VCaP (cell line): Measurements from ENCODE around the gene TOM1L2.
"Not testable (repeated sequence)": the region's sequence is repeated elsewhere in the genome, so short reads cannot be mapped to it uniquely, and the experiment has no call there.

Experiments used
- H3K27ac ChIP-seq: fragments of 450-650 bp; 2 replicates; pipeline ENCODE4 v1.5.1; 2017
- TF ChIP-seq, protein P1 (sequence below): fragments of 450-650 bp; conservative IDR thresholded peaks from 2 replicates; pipeline ENCODE4 v1.5.1; 2017; ENCODE audit warnings: mild to moderate bottlenecking, moderate library complexity

TOM1L2 gene

DNA sequence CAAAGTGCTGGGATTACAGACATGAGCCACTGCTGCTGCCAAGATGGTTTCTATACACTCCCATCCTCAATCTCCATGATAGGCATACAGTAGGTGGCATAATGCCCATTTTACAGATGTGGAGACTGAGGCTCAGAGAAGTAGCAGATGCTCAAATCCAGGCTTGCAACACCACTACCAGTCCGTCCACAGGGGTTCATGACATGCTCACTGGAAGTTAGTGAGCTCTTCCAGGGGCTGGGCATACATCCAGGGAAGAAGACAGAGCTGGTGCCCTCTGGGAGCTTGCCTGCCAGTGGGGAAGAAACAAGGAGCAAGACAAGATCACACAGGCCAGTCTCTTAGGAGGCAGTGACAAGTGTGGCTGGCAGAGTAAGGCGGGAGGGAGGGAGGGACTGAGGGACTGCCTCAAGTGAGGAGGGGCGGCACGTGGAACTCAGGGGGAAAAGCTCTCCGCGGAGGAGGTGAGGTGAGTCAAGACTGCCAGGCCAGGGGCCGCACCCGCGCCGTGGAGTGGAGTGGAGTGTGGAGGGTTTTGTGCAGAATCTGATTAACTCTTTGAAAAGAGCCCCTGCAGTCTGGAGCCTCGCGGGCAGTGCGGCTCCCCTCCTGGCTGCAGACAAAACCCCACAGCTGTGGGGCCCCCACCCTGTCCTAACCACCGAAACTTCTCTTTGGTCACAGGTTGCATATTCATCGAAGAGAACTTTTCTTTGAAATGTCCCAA lies 163.3 kb downstream of the TOM1L2 start:
- H3K27ac ChIP-seq, result no peak overlapping the region
- TF ChIP-seq, protein P1, sequence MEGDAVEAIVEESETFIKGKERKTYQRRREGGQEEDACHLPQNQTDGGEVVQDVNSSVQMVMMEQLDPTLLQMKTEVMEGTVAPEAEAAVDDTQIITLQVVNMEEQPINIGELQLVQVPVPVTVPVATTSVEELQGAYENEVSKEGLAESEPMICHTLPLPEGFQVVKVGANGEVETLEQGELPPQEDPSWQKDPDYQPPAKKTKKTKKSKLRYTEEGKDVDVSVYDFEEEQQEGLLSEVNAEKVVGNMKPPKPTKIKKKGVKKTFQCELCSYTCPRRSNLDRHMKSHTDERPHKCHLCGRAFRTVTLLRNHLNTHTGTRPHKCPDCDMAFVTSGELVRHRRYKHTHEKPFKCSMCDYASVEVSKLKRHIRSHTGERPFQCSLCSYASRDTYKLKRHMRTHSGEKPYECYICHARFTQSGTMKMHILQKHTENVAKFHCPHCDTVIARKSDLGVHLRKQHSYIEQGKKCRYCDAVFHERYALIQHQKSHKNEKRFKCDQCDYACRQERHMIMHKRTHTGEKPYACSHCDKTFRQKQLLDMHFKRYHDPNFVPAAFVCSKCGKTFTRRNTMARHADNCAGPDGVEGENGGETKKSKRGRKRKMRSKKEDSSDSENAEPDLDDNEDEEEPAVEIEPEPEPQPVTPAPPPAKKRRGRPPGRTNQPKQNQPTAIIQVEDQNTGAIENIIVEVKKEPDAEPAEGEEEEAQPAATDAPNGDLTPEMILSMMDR, result no peak

- not testable (repeated sequence) for H3K27ac ChIP-seq
These were observed 164.0 kb downstream of the TOM1L2 start for GRCh38 chr17:17808200-17808599.

DNA sequence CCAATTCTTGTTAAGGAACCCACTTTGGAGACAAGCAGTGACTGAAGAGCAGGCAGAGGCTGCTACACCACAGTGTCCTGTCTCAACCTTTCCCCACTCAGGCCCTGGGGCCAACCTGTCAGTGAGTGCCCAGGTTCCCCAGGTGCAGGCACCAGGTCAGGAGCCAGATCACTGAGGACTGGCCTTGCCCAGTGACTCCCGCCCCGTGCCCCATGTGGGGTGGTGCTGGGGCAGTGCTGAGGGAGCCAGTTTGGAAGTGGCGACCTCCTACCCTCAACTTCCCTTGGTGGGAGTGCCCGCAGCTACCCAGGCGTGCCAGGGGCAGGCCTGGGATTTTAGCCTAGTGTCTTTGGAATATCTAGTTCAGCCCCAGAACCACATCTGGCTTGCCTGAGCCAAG lies 164.8 kb downstream of the TOM1L2 start:
- TF ChIP-seq, protein P1, result no peak
- H3K27ac ChIP-seq, result no peak overlapping the region

GRCh38 chr17:17806611-17807274 lies 165.5 kb downstream of the TOM1L2 start:
- H3K27ac ChIP-seq, result no peak overlapping the region
- TF ChIP-seq, protein P1, result no peak

DNA sequence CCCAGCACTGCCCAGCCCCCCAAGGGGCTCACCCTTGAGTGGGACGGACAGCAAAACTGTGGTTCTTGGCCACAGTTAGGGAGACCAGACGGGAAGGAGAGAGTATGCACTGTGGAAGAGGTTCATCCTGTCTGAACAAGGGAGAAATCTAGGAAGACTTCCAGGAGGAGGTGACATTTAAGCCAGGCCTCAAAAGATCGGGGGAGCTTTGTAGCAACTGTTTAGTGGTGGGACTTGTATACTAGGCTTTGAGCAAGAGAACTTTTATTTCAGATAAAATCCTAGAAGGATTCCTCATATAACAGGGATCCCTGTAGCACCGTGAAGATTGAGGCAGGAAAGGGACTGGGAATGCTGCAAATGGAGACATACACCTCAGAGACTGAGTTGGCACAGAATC lies 166.2 kb downstream of the TOM1L2 start:
- TF ChIP-seq, protein P1, result no peak
- no peak overlapping the region for H3K27ac ChIP-seq

- no peak overlapping the region for H3K27ac ChIP-seq
- TF ChIP-seq, protein P1, result no peak
These were observed 166.6 kb downstream of the TOM1L2 start for GRCh38 chr17:17805575-17805974.

DNA sequence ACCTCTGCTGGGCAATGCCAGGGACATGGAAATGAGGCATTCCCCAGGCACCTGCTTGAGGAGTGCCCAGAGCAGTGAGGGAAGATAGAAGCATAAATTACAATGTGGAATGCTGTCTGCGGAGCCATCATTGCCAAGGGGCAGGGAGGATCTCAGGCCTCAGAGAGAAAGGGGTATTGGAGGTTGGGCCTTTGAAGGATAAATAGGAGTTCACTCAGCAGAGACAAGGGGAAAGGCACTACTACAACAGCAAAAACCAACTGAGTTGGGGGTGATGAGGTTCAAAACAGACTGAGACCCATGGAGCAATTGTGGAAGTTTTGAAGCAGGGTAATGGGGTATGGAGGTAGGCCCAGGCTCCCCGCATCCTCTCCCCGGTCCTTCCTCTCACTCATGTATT lies 168.2 kb downstream of the TOM1L2 start:
- no peak overlapping the region for H3K27ac ChIP-seq
- TF ChIP-seq, protein P1, result no peak
